HG03108 (cell line): ENCODE results near the gene DNAH17.
"Not testable (repeated sequence)": the region's sequence is repeated elsewhere in the genome, so short reads cannot be mapped to it uniquely, and the experiment has no call there.

Experiments
- ATAC-seq: cut with Tn5 transposase; IDR thresholded peaks from one replicate; pipeline ENCODE4 v1.9.1; 2021; ENCODE audit warnings: moderate library complexity; ENCODE audit not compliant: unreplicated experiment

Gene DNAH17

DNA sequence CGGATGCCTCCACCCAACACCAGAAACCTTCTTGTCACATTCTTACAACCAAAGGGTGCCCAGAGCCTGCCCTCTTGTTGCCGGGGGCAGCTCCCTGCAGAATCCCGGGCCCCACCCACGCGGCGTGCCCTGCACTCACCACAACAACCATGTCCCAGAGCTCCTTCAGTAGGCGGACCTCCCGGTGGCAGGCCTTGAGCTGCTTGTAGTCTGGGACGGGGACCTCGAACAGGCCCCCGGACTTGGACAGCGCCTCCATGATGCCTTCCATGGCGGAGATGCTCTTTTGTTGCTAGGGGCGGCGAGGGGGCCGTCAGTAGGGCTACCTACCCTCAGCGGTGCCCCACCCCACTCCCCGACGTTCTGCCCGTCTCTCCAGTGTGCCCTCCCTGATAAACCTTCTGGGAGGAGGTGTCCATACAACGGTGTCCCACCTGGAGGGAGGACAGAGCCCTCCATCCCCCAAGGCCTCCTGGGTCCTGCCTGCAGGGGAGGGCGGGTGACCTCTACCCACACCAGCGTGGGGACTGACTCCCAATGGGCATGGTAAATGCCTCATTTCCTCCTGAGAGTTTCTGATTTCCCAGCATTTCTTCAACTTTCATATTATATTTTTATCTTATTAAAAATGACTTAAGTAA is 52.2 kb downstream of the DNAH17 start:
- no peak for ATAC-seq

DNA sequence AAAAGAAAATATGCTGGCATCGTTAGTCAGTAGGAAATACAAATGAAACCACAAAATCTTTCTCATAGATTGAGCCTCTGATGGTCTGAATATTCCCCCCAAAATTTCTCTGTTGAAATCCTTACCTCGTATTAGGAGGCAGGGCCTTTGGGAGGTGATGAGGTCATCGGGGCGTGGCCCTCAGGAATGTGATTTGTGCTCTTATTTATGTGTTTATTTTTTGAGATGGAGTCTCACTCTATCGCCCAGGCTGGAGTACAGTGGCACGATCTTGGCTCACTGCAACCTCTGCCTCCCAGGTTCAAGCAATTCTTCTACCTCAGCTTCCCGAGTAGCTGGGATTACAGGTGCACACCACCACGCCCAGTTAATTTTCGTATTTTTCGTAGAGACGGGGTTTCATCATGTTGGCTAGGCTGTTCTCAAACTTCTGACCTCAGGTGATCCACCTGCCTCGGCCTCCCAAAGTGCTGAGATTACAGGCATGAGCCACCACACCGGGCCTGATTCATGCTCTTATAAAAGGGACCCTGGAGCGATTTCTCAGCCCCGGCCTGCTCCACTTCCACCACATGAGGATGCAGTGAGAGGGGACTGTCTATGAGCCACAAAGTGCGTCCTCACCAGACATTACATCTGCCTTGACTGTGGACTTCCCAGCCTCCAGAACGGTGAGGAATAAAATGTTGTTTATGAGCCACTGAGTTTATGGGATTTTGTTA is 53.1 kb downstream of the DNAH17 start:
- no peak for ATAC-seq

DNA sequence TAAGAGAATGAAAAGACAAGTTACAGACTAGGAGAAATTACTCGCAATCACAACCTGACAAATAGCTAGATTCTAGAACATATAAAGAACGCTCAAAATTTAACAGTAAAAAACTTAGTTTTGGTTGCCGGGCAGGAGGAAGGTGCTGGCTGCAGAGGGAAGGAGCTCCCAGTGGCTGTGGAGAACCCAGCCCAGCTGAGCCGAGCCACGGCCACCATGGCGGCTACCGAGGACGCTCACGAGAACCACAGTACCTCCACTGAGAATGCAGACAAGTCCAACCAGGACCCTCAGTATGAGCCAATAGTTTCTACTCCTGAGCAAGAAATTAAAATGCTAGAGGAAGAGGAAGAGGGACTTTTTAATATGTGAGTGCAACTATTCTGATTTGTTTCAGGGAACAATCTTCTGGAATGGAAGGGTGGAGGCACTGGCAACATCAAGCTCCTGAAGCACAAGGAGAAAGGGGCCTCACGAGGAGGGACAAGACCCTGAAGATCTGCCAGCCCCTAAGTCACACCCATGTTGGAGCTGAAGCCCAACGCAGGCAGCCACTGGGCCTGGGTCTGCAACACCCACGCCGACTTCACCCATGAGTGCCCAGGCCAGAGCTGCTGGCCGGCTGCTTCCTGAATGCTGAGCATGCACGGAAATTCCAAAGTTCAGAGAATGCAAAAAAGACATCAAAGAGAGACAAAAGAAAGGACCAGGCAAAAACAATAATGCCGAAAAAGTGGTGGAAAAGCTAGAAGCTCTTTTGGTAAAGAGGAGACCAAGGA is 55.0 kb downstream of the DNAH17 start:
- ATAC-seq, result no peak

DNA sequence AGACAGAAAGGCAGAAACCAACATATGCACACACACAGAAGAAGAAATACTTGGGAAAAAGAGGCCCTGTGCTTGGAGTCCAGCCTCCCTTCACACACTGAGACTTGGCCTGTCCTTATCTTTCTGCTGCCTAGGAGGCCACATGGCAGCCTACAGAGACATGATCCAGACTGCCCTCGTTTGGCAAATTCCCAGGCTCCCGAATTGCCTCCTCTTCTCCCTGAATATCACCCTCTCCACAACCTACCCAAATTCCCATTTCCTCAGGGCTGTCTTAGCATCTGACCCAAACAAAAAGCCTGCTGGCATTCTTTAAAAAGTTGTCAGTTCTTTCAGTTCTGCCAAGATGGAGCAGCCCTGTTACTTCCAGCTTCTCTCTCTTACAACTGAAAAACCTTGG is 59.8 kb downstream of the DNAH17 start:
- ATAC-seq, result no peak

DNA sequence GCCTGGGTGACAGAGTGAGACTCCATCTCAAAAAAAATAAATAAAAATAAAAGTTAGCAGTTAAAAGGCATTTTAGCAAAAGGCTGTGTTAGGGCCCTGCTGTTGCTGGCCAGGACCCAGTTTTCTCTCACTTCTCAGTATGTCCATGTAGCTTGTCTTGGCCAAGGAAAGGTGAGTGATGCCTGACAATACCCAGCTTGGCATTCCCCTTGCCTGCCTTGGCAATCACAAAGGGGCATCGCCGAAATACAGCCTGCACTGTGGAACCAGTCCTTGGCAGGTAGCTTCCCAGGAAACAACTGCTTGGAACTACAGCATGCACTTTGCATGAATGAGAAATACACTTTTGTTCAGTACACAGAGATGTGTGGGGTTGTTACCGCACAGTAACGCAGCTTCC is 61.7 kb downstream of the DNAH17 start:
- no peak for ATAC-seq

DNA sequence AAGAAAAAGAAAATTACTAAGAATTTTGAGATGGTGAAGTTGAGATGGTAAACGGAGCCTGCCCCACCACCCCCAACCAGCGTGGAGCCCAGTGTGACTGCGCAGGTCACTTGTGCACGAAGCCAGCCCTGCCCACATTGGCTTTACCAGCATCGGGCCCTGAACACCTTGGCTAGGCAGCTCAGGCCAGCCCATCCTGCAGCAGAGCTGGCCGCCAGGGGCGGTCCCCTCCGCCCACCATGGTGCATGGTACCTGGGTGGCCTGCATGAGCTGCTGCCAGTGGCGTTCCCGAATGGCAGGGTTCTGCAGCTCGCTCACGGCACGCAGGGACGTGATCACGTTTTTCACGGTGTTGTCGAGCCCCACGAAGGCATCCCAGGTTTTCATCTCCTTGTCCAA is 62.7 kb downstream of the DNAH17 start:
- ATAC-seq, result no peak

DNA sequence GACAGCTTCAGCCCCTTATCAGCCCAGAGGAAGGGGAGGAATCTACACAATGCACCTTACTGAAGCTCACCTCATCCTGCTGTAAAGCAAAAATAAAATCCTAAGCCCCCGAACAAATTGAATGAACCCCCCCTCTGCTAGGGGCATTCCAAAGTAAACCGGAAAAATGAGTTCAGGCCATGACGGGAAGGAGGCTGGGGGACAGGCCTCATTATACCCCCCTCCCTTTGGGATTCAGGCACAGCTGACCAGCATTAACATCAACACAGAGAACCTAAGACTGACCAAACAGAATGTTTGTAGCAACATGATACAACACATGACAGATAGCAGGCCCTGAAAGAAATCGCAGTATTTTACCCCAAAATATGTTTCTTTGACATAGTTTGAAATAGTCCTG is 64.2 kb downstream of the DNAH17 start:
- no peak for ATAC-seq

DNA sequence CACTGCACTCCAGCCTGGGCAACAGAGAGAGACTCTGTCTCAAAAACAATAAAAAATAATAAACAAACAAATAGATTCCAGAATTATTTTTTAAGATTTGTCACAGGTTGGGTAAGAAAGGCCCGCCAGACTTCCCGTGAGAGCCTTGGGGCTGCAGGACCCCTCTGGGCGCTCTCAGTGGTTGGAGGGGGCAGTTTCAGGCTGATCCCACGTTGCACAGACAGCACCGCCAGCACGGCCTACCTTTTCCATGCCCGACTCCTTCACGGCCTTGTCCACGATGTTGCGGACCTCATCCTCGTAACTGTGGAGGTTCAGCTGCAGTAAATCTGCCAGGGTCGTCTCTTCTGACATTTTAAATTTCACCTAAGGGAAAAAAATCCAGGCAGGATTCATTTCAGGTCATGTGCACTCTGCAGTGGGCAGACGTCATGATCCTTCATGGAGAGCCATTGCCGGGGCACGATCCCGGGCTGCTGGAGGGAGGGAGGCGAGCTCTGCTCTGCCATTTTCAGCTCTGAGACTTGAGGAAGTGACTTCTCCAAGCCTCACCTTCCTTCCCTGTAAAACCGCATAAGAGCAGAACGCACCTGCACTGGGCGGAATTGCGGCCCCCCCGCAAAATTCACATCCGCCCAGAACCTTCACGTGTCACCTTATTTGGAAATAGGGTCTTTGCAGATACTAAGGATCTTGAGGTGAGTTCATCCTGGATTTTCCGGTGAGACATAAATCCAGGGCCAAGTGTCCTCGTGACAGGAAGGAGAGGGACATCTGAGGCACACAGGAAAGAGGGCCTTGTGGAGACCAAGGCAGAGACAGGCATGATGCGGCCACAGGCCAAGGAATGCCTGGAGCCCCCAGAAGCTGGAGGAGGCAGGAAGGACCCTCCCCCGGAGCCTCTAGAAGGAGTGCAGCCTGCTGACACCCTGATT is 66.8 kb downstream of the DNAH17 start:
- no peak for ATAC-seq

DNA sequence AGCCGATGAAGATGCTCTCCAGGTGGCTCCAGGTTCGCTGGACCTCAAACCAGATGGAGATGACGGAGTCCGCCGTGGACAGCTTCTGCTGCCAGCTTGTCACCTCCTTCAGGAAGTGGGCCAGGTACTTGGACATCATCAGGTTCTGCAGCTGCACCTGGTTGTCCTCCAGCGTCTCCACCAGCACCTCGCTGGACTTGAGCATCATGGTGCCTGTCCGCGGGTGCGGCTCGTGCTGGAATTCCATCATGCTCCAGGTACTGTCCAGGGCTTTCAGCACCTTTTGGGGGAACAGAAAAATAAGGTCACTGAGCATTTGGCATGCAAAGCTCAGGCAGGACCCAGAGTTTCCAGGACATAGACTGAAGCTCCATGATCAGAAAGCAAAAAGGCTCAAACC is 69.7 kb downstream of the DNAH17 start:
- no peak for ATAC-seq

DNA sequence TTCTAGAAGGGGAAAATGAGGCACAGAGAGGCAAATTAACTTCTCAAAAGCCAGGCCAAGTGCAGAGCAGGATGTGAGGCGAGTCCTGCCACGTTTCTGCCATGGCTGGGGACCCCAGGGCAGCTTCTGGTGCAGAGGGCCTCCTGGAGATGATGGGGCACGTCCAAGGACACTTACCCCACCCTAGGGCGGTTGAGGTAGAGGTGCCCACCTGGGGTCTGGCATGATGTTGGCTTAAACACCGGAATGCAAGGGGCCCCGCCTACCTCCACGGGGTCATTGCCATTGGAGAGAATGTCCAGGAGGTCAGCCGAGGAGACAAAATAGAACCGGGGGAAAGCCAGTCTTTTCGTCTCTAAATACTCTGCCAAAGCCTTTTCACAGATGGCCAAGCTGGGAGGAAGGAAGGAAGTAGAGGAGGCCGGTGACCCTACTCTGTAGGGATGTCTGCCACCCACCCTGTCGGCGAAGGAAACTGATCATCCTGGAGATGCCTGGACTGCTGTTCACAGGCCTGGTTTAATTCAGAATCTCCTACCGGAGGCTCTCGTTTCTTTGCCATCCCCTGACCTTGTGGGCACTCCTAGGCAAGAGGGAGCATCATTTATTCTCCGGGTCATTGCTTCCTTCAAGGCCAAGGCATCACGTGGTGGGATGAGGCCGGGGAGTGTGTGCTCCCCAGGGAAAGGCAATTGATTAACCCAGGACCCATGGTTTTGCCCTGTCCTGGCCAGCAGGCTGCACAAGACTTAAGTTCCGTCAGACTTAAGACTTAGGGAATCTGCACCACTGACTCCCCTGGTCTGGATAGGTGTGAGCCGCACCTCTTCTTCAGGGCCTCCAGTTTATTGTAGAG is 70.5 kb downstream of the DNAH17 start:
- no peak for ATAC-seq

DNA sequence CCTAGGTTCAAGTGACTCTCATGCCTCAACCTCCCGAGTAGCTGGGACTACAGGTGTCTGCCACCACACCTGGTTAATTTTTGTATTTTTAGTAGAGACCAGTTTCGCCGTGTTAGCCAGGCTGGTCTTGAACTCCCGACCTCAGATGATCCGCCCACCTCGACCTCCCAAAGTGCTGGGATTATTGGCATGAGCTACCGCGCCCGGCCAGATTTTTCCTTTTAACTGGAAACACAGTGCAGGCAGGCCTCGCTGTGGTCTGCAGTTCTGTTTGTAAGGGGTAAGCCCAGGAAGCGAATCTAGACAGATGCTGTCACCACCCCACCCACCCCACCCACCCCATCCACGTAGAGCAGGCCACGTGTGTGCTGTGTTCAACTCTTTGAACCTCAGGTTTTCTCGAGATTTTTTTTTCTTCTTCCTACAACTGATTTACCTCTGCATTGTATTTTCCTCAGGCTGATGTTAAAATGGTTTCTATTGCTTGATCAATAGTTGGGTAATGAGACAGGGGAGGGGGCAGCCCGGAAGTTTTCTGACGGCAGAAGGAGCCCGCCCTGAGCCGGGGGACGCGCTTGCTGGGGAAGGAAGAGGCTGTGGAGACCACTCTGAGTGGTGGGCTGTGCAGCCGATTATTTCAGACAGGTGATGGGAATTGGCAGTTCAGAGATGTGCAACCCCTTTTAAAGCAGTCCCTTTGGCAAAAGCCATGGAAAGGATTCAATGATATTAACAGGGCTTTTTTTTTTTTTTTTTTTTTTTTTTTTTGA is 72.9 kb downstream of the DNAH17 start:
- no peak for ATAC-seq

DNA sequence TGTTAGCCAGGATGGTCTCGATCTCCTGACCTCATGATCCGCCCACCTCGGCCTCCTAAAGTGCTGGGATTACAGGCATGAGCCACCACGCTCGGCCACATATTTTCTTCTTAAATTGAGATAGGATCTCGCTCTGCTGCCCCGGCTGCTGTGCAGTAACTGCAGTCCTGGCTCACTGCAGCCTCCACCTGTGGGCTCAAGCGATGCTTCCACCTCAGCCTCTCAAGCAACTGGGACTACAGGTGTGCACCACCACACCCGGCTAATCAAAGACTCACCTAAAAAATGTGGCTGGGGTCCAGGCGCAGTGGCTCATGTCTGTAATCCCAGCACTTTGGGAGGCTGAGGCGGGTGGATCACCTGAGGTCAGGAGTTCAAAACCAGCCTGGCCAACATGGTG is 73.8 kb downstream of the DNAH17 start:
- not testable (repeated sequence) for ATAC-seq

DNA sequence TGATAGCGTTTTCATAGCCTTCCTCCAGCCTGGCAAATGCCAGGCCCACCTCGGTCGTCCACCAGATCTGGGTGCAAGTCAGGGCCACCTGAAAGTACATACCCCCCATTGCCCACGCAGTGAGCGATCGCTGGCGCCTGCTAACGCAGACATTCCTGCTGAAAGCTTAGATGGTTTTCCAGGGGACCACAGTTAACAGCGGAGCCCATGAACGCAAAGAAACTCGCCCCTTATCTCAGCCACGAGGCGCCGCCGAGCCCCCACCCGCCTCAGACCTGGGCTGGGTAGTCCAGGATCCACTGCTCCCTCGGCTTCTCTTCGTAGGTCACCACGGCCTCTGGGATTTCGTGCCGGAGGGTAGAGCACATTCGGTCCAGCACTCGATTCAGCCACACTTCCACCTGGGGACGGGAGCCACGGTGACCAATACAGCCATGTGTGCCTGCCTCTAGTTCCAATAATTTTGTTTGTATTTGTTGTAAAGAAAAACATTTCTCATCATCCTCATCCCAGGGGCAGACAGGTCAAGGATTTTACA is 74.5 kb downstream of the DNAH17 start:
- no peak for ATAC-seq

DNA sequence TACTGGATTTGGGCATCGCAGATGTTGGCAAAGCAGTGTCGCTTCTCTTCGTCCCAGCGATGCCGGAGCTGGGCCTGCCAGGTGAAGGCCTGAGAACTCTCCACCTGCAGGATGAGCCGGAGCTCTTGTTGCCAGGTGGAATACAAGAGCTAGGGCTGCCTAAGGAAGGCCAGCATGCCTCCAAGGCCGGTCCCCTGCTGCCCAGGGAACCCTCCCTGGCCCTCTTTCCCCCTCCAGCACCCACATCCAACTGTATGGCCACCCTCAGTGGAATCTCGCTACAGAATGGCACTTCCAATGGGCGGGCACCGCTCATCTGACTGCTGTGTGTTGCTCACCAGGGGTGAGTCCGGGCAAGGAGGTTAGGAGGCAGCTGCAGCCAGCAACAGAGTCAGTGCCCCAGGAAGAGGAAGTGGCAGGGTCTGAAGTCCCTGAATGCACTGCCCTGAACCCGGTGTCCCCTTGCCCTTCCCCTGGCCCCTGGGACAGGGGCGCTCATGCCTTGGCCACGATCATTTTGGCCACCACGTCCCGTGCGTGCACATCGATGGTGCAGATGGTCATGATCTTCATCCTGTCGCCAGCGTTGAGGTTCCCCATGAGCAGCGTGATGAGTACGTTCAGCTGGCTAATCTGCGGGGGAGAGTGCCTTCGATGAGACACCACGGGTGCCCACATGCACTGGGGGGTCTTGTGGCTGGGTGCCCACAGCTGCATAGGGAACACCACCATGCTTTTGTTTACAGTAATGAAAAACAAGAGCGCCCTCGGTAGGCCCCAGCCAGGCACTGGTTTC is 75.8 kb downstream of the DNAH17 start:
- ATAC-seq, result no peak

DNA sequence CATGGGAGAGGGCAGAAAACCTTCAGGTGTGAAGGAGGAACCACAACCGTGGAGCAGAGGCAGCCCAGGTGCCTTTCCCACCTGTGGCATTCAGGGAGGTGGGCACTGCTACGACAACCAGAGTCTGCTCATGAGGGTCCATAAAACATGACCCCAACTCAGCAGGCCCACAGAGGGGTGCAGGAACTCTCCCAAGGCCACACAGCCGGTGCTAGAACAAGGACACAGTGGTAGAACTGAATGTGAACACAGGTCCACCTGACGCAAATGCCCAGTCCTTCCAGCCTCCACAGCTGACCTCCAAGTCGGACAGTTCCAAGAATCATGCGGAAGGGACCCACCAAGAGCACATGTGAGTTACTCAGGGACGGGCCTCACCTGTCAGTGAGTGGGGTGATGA is 76.4 kb downstream of the DNAH17 start:
- no peak for ATAC-seq

DNA sequence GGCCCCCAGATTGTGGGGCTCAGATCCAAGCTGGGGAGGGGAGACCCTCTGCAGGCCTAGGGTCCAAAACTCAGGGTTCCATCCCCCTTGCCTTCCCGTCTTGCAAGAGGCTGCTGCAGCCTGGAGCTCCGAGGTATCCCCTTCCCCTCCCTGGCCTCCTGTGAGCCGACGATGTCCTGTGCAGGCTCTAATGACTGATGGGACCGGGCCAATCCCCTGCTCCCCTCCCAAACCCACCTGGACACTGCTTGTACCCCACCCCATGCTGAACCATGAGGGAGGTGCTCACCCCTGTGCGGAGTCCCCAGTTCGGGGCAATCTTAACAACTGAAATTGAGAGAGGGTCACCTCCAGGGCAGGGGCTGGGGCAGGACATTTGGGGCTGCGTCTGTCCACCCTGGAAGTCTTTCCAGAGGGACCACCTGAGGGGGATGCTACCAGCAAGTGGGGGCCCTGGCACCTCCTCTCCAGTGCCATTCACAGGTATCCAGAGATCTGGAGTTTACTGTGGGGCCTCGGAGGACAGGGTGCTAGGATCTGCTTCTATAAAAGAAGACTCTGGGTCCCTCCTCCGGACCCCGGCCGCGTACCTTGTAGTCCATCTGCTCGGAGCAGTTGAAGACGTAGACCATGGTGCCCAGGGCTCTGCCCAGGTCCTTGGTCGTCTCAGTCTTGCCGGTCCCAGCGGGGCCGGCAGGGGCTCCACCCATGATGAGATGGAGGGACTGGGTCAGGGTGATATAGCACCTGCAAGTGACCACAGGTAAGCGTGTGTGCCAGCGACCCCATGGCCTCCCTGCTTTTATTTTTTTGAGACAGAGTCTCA is 77.3 kb downstream of the DNAH17 start:
- no peak for ATAC-seq

DNA sequence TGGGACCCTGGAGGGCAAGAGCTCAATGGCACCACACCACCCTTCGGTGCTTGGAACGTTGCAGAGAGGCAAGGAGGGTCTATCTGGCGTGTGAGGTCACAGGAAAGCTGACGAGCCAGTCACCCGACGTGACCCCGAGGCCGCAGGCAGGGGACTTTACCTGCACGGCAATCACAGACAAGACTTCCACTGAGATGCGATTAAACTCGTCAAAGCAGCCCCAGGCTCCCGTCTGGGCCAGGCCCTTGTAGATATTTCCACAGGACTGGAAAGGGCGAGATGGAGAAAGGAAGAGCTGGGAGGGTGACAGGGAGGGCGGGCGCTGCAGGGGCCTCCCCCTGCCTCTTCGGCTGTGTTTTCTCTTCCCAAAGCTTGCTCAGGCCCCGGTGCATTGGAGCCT is 78.3 kb downstream of the DNAH17 start:
- ATAC-seq, result no peak
